Forelimb muscle (tissue), 1 donor: ENCODE results near the gene ANKRD13A. TPM values are rescaled to one million over a fixed set of nuclear protein-coding genes. Genes with fewer than 3 reads are reported as not detected.

ENCODE experiments used
- DNase-seq: peaks from one replicate; pipeline ENCODE4 v3.0.0-alpha.2; 2013; ENCODE audit warnings: low read depth
- polyA plus RNA-seq: library from polyadenylated mRNA; unstranded; fragments of 120-200 nt; gene quantifications from one replicate; pipeline ENCODE4 v1.2.1, GENCODE V29; 2013; ENCODE audit not compliant: insufficient read length

ANKRD13A gene
- 43.4 TPM for polyA plus RNA-seq

- peak; percentile 88 for DNase-seq
These were observed at the start of gene ANKRD13A for GRCh38 chr12:109998904-109999648. TSS of gene ANKRD13A (plus strand) at chr12:109999430. CDS start at chr12:109999689, 259 bp downstream.

GRCh38 chr12:109950625-109951024 is 48.6 kb upstream of the ANKRD13A start:
- DNase-seq = no peak

- no peak for DNase-seq
These were observed 48.1 kb upstream of the ANKRD13A start for GRCh38 chr12:109951136-109951535.

- no peak for DNase-seq
These were observed 47.5 kb upstream of the ANKRD13A start for GRCh38 chr12:109951751-109952150.

GRCh38 chr12:109952160-109952858 is 46.9 kb upstream of the ANKRD13A start:
- no peak for DNase-seq

- no peak for DNase-seq
These were observed 46.4 kb upstream of the ANKRD13A start for GRCh38 chr12:109952873-109953272.

- DNase-seq = no peak
These were observed 45.6 kb upstream of the ANKRD13A start for GRCh38 chr12:109953656-109954055.

GRCh38 chr12:109958374-109958773 is 40.9 kb upstream of the ANKRD13A start:
- DNase-seq = no peak

GRCh38 chr12:109959411-109960093 is 39.7 kb upstream of the ANKRD13A start:
- DNase-seq = no peak

- no peak for DNase-seq
These were observed 38.0 kb upstream of the ANKRD13A start for GRCh38 chr12:109961201-109961600.

GRCh38 chr12:109961612-109962011 is 37.6 kb upstream of the ANKRD13A start:
- DNase-seq = no peak

GRCh38 chr12:109962398-109962797 is 36.8 kb upstream of the ANKRD13A start:
- DNase-seq = no peak

GRCh38 chr12:109963330-109963729 is 35.9 kb upstream of the ANKRD13A start:
- no peak for DNase-seq

GRCh38 chr12:109963743-109964429 is 35.3 kb upstream of the ANKRD13A start:
- no peak for DNase-seq

GRCh38 chr12:109966546-109966945 is 32.7 kb upstream of the ANKRD13A start:
- no peak for DNase-seq

- DNase-seq = no peak
These were observed 31.7 kb upstream of the ANKRD13A start for GRCh38 chr12:109967383-109968031.

- DNase-seq = no peak
These were observed 31.2 kb upstream of the ANKRD13A start for GRCh38 chr12:109968032-109968420.

- DNase-seq = no peak
These were observed 30.4 kb upstream of the ANKRD13A start for GRCh38 chr12:109968801-109969200.

- DNase-seq = no peak
These were observed 26.4 kb upstream of the ANKRD13A start for GRCh38 chr12:109972821-109973220.

- DNase-seq = no peak
These were observed 17.9 kb upstream of the ANKRD13A start for GRCh38 chr12:109981311-109981710.

GRCh38 chr12:109982210-109982609 is 17.0 kb upstream of the ANKRD13A start:
- no peak for DNase-seq
